ENCODE measurements around the gene RAI1. TPM values are rescaled to one million over a fixed set of nuclear protein-coding genes. Genes with fewer than 3 reads are reported as not detected.
A peak's percentile ranks its signal among the peaks of the same experiment; 100 is the strongest.

RAI1 gene
- total RNA-seq, 1 experiment from 2014 or later, result 86.3 TPM

GRCh38 chr17:17752089-17752820 is 71.0 kb downstream of the RAI1 start:
- no TSS peak for BruUV-seq (replicated peaks)
- Histone ChIP-seq H2AFZ (no peak overlapping the region), H3K9me2 (ENCODE audit: insufficient read depth) (no peaks in the 10 kb centered on the region), H3K9me3 (ENCODE audit: insufficient read depth, low read depth) (no peaks in the 10 kb centered on the region), H3K27ac (peak overlapping the region; percentile 34), H3K4me1 (replicated peaks; ENCODE audit: insufficient read depth) (peaks cover 24% of the 10 kb centered on the region), H3K27me3 (ENCODE audit: insufficient read depth, low read depth) (no peaks in the 10 kb centered on the region), H3K36me3 (ENCODE audit: low read depth) (no peaks in the 10 kb centered on the region), H3K4me3 (peak overlapping the region; percentile 56; the same call in 1 of the 2 replicates), H4K20me1 (ENCODE audit: insufficient read depth) (peaks cover 77% of the 10 kb centered on the region), H3K4me2 (peak overlapping the region; percentile 83), H3F3A (ENCODE audit: insufficient read depth, low read depth) (peaks cover 40% of the 10 kb centered on the region; the same call in 1 of the 2 replicates), H3K79me2 (ENCODE audit: low read depth) (peaks cover 74% of the 10 kb centered on the region)
- peak; percentile 87 to 99 for DNase-seq
- CTCF ChIA-PET, result no interaction called here
- intact Hi-C loops (cut with micrococcal nuclease; ENCODE audit: unreplicated experiment), result loop anchor here (1.0 to 2.0 kb wide), 3 partner anchors 14 to 41 kb away; no protein-coding TSS in a partner anchor
- POLR2A ChIA-PET (ENCODE audit: unreplicated experiment), result no interaction called here
- peak; percentile 52; the same call in 1 of the 2 replicates for TF ChIP-seq CTCF (conservative IDR thresholded peaks at IDR 0.05)
- TF ChIP-seq EZH2 (IDR thresholded peaks at IDR 0.05; ENCODE audit: low read depth), result no peak

- Histone ChIP-seq H3K27ac (peak overlapping the region; percentile 21; the same call in 1 of the 2 replicates), H3K4me1 (replicated peaks; ENCODE audit: insufficient read depth) (peaks cover 24% of the 10 kb centered on the region), H3K79me2 (ENCODE audit: low read depth) (peaks cover 75% of the 10 kb centered on the region), H3K27me3 (ENCODE audit: insufficient read depth, low read depth) (no peaks in the 10 kb centered on the region), H2AFZ (no peak overlapping the region), H3F3A (ENCODE audit: insufficient read depth, low read depth) (peaks cover 42% of the 10 kb centered on the region; the same call in 1 of the 2 replicates), H3K36me3 (ENCODE audit: low read depth) (no peaks in the 10 kb centered on the region), H3K4me2 (peak overlapping the region; percentile 69), H3K9me3 (ENCODE audit: insufficient read depth, low read depth) (no peaks in the 10 kb centered on the region), H3K4me3 (peak overlapping the region; percentile 50; the same call in 1 of the 2 replicates), H4K20me1 (ENCODE audit: insufficient read depth) (peaks cover 79% of the 10 kb centered on the region), H3K9me2 (ENCODE audit: insufficient read depth) (no peaks in the 10 kb centered on the region)
- TF ChIP-seq EZH2 (IDR thresholded peaks at IDR 0.05; ENCODE audit: low read depth) (no peak), CTCF (conservative IDR thresholded peaks at IDR 0.05) (no peak)
- BruUV-seq (replicated peaks), result TSS peak; percentile 79
- intact Hi-C loops (cut with micrococcal nuclease; ENCODE audit: unreplicated experiment), result loop anchor here (1.0 to 2.0 kb wide), 3 partner anchors 15 to 42 kb away; no protein-coding TSS in a partner anchor
- ChIA-PET CTCF (no interaction called here), POLR2A (ENCODE audit: unreplicated experiment) (no interaction called here)
- DNase-seq, result peak in 1 of 2 experiments; percentile 33
Measured at GRCh38 chr17:17752821-17753321, 71.6 kb downstream of the RAI1 start.

- intact Hi-C loops (cut with micrococcal nuclease; ENCODE audit: unreplicated experiment), result no loop called here
- H3K4me3 ChIP-seq, result no peak overlapping the region
- POLR2A ChIA-PET (ENCODE audit: unreplicated experiment), result no interaction called here
- no peaks in the 10 kb centered on the region for H3K36me3 ChIP-seq (ENCODE audit: low read depth)
- H3K79me2 ChIP-seq (ENCODE audit: low read depth), result peaks cover 75% of the 10 kb centered on the region
- CTCF ChIA-PET, result interaction anchor here (0.7 kb wide), 1 partner anchor 23 kb away, joined by 21 read pairs; no protein-coding TSS in a partner anchor
- H3K4me2 ChIP-seq, result no peak overlapping the region
- no peak for DNase-seq
- no TSS peak for BruUV-seq (replicated peaks)
- H4K20me1 ChIP-seq (ENCODE audit: insufficient read depth), result peaks cover 82% of the 10 kb centered on the region
- no peaks in the 10 kb centered on the region for H3K9me2 ChIP-seq (ENCODE audit: insufficient read depth)
- no peaks in the 10 kb centered on the region for H3K27me3 ChIP-seq (ENCODE audit: insufficient read depth, low read depth)
- no peak for TF ChIP-seq EZH2 (IDR thresholded peaks at IDR 0.05; ENCODE audit: low read depth)
- H2AFZ ChIP-seq, result no peak overlapping the region
- no peaks in the 10 kb centered on the region for H3K9me3 ChIP-seq (ENCODE audit: insufficient read depth, low read depth)
- H3K27ac ChIP-seq, result no peak overlapping the region
- H3K4me1 ChIP-seq (replicated peaks; ENCODE audit: insufficient read depth), result peaks cover 24% of the 10 kb centered on the region
- H3F3A ChIP-seq (ENCODE audit: insufficient read depth, low read depth), result peaks cover 33% of the 10 kb centered on the region; the same call in 1 of the 2 replicates
Measured at GRCh38 chr17:17754719-17755686, 73.7 kb downstream of the RAI1 start.

Measured in PC-9 (cell line).